Adrenal gland (tissue), 12 donors: Measurements from ENCODE around the gene SLC6A5. TPM values are rescaled to one million over a fixed set of nuclear protein-coding genes. Genes with fewer than 3 reads are reported as not detected.

ENCODE experiments used
- DNase-seq, 7 donors: peaks; one replicate each; pipeline ENCODE4 v3.0.0-alpha.2; 2019 to 2020
- H3K27ac ChIP-seq, 5 donors: fragments of 200-600 bp; sonication (generic) in 4 of 5; 1 replicate in 3 of 5; 2 replicates in 2 of 5; pipeline versions ENCODE4 v1.5.1 to v1.8.0; 2016 to 2020; ENCODE audit warnings: mild to moderate bottlenecking in 1 of 5
- H3K27me3 ChIP-seq: fragments of 200-600 bp; 2 replicates; pipeline ENCODE4 v1.8.0; 2021
- H3K36me3 ChIP-seq, 2 donors: fragments of 200-600 bp; replicated peaks in 1 of 2; 1 replicate in 1 of 2; 2 replicates in 1 of 2; pipeline versions ENCODE4 v1.5.1 to v1.8.0; 2018 to 2022
- H3K4me1 ChIP-seq, 2 donors: fragments of 200-600 bp; replicated peaks in 1 of 2; 1 replicate in 1 of 2; 2 replicates in 1 of 2; pipeline versions ENCODE4 v1.5.1 to v1.8.0; 2018 to 2021
- H3K4me3 ChIP-seq, 4 donors: fragments of 200-600 bp; sonication (generic) in 3 of 4; one replicate each; pipeline ENCODE4 v1.5.1; 2016 to 2018
- H3K9me3 ChIP-seq, 3 donors: fragments of 200-600 bp; sonication (generic) in 1 of 3; replicated peaks in 1 of 3; 1 replicate in 2 of 3; 2 replicates in 1 of 3; pipeline versions ENCODE4 v1.5.1 to v1.8.0; 2016 to 2021
- CTCF ChIP-seq, 6 experiments: fragments of 450-650 bp in 4 of 6; fragments of 200-600 bp in 2 of 6; sonication (generic) in 1 of 6; IDR thresholded peaks; 1 replicate in 5 of 6; 2 replicates in 1 of 6; pipeline versions ENCODE4 v1.5.1 to v1.8.0; 2016 to 2021; ENCODE audit warnings: antibody characterized with exemption in 6 of 6, mild to moderate bottlenecking in 2 of 6, moderate library complexity in 1 of 6
- POLR2A ChIP-seq, 2 donors: fragments of 450-650 bp; IDR thresholded peaks; one replicate each; pipeline ENCODE4 v1.6.1; 2017; ENCODE audit warnings: antibody characterized with exemption in 2 of 2, mild to moderate bottlenecking in 2 of 2, moderate library complexity in 1 of 2
- WGBS, 4 donors: extraction: QIAGEN DNeasy Blood & Tissue Kit in 2 of 4; methylation state at CpG; one replicate each; pipeline versions ENCODE4 v1.1.5 to v1.1.7; 2013 to 2017; 5-methylcytosine and 5-hydroxymethylcytosine counted together
- intact Hi-C, 2 donors: fragments of 100-400 bp; cut with DNase I; formaldehyde crosslinking; loops; one replicate each; pipeline versions ENCODE4 v1.14.1 to v1.15.0; 2022 to 2023
- polyA plus RNA-seq, 3 donors: library from polyadenylated mRNA; stranded (reverse); fragments of 200-250 nt in 2 of 3; fragments of 350-450 nt in 1 of 3; fragmentation: Illumina TruSeq in 1 of 3; extraction: RNeasy Lipid Tissue Mini Kit (QIAGEN cat#74804) in 1 of 3; gene quantifications; one replicate each; pipeline ENCODE4 v1.2.3, GENCODE V29; 2013 to 2014
- total RNA-seq, 9 donors: library from RNA; depleted of rRNA in 4 of 9; stranded (reverse); fragments of >200 nt in 4 of 9; fragments of 120-200 nt in 1 of 9; fragmentation: NEBNext Ultra II Directional in 1 of 9; extraction: Animal tissue kit (Norgen Biotek cat#: 25700) in 1 of 9; gene quantifications; one replicate each; pipeline versions ENCODE4 v1.1.0 to v1.2.4, GENCODE V29; 2013 to 2023
- donor health status: healthy with polysubstance abuse.
- donor health status: Bipolar disorder and iron deficiency.
- donor health status: DM: yes; HTN: yes; CAD: no.
- donor health status: DM: no; HTN: no; CAD: no.
- donor health status: DM: no; HTN: no; CAD: no.
- donor health status: DM: yes; HTN: yes; CAD: no.

SLC6A5 gene
- total and polyA plus RNA-seq, 12 donors, result 0.03 to 2.4 (median 0.32) TPM; not detected in 8

DNA sequence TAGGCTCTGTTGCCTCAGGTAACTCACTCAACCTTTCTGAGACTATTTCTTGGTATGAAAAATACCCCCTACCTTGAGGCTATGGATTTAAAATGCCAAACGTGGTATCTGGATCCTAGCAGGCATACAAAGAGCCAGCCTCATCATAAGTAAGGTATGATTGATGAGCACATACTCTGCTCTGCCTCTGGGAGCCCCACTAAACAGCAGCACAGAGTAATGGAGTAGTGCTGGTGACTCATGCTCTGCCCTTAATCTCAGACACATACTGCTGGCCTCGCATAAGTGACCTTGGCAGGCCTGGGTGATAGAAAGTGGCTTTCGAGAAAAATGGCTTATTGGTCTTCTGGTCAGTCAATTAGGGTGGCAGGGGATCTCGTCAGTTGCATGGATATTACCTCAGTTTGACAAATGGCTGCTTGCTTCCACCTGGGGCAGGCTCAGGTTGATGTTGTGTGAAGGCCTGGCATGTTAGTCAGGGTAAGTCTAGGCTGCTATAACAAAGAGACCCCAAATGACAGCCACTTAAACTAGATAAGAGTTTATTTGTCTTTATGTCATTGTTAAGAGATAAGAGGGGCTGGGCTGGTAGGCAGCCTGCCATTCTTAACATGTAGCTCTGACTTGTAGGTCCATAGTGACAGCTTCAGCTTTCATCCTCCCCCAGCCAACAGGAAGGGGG, 15.2 kb upstream of the SLC6A5 start:
- no peaks in the 10 kb centered on the region for H3K36me3 ChIP-seq
- H3K27me3 ChIP-seq, result no peaks in the 10 kb centered on the region
- no peak overlapping the region for H3K27ac ChIP-seq
- WGBS, 4 donors, result 38 to 56% (median 43%) methylated on average over 4 of the region's 4 CpGs
- peak; percentile 22 to 65 (median 50) for DNase-seq
- intact Hi-C loops, result no loop called here
- no peaks in the 10 kb centered on the region for H3K9me3 ChIP-seq
- TF ChIP-seq CTCF (IDR thresholded peaks at IDR 0.05) (no peak), POLR2A (IDR thresholded peaks at IDR 0.05) (no peak)
- no peaks in the 10 kb centered on the region for H3K4me1 ChIP-seq
- H3K4me3 ChIP-seq, result no peak overlapping the region

GRCh38 chr11:20589796-20590195, 9.6 kb upstream of the SLC6A5 start:
- H3K27ac ChIP-seq, result no peak overlapping the region
- no peaks in the 10 kb centered on the region for H3K9me3 ChIP-seq
- no peaks in the 10 kb centered on the region for H3K4me1 ChIP-seq
- no peak overlapping the region for H3K4me3 ChIP-seq
- intact Hi-C loops, result no loop called here
- no peak for DNase-seq
- no peaks in the 10 kb centered on the region for H3K36me3 ChIP-seq
- TF ChIP-seq CTCF (IDR thresholded peaks at IDR 0.05) (no peak), POLR2A (IDR thresholded peaks at IDR 0.05) (no peak)
- H3K27me3 ChIP-seq, result peaks cover 9% of the 10 kb centered on the region
- WGBS, 4 donors, result 62 to 74% (median 70%) methylated on average over 6 of the region's 6 CpGs

DNA sequence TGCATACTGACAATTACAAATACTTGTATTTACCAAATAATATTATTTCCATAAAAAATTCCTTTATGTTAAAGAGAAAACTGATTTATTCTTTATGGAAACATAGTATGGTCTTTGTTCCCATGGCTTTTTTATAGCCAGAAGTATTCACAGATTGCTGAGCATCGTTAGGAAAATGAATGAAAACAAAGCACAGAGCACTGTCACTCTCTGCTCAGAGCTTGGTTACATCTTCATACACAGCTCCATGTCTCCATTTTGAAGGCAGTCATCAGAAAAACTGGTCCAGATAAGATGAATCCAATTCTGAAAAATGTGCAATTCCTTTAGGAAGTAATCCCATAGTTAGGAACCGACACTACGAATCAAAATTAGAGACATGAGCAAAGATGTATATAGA, 9.0 kb upstream of the SLC6A5 start:
- TF ChIP-seq CTCF (IDR thresholded peaks at IDR 0.05), result no peak
- no peak for TF ChIP-seq POLR2A (IDR thresholded peaks at IDR 0.05)
- H3K27ac ChIP-seq, result no peak overlapping the region
- WGBS, 4 donors, result 68 to 81% (median 77%) methylated on average over 3 of the region's 3 CpGs
- H3K27me3 ChIP-seq, result peaks cover 15% of the 10 kb centered on the region
- intact Hi-C loops, result no loop called here
- no peaks in the 10 kb centered on the region for H3K36me3 ChIP-seq
- H3K4me3 ChIP-seq, result no peak overlapping the region
- no peaks in the 10 kb centered on the region for H3K9me3 ChIP-seq
- DNase-seq, result no peak
- H3K4me1 ChIP-seq, result no peaks in the 10 kb centered on the region

- TF ChIP-seq CTCF (IDR thresholded peaks at IDR 0.05) (no peak), POLR2A (IDR thresholded peaks at IDR 0.05) (no peak)
- DNase-seq, result no peak
- Histone ChIP-seq H3K27me3 (peaks cover 37% of the 10 kb centered on the region), H3K27ac (no peak overlapping the region), H3K36me3 (no peaks in the 10 kb centered on the region), H3K9me3 (no peaks in the 10 kb centered on the region), H3K4me3 (no peak overlapping the region), H3K4me1 (no peaks in the 10 kb centered on the region)
- WGBS, 4 donors, result 47 to 58% (median 50%) methylated on average over 2 of the region's 2 CpGs
- intact Hi-C loops, result no loop called here
These were observed 6.7 kb upstream of the SLC6A5 start for GRCh38 chr11:20592741-20593140.
